ENCODE measurements around the gene NAPEPLD.

NAPEPLD gene

GRCh38 chr7:103143868-103144267 is 5.0 kb downstream of the NAPEPLD start:
- DNase-seq (ENCODE audit: low spot score) = no peak

GRCh38 chr7:103142494-103142893 is 6.4 kb downstream of the NAPEPLD start:
- DNase-seq (ENCODE audit: low spot score) = no peak

- DNase-seq (ENCODE audit: low spot score) = no peak
Measured at GRCh38 chr7:103141753-103142404, 7.0 kb downstream of the NAPEPLD start.

GRCh38 chr7:103140685-103141084 is 8.2 kb downstream of the NAPEPLD start:
- no peak for DNase-seq (ENCODE audit: low spot score)

- DNase-seq (ENCODE audit: low spot score) = no peak
Measured at GRCh38 chr7:103140061-103140460, 8.8 kb downstream of the NAPEPLD start.

- DNase-seq (ENCODE audit: low spot score) = no peak
Measured at GRCh38 chr7:103134836-103135554, 13.9 kb downstream of the NAPEPLD start.

GRCh38 chr7:103132995-103133688 is 15.8 kb downstream of the NAPEPLD start:
- no peak for DNase-seq (ENCODE audit: low spot score)

GRCh38 chr7:103130901-103131624 is 17.8 kb downstream of the NAPEPLD start:
- DNase-seq (ENCODE audit: low spot score) = no peak

GRCh38 chr7:103129702-103130549 is 19.0 kb downstream of the NAPEPLD start:
- no peak for DNase-seq (ENCODE audit: low spot score)

- DNase-seq (ENCODE audit: low spot score) = no peak
Measured at GRCh38 chr7:103127006-103127405, 21.9 kb downstream of the NAPEPLD start.

GRCh38 chr7:103124429-103124979 is 24.4 kb downstream of the NAPEPLD start:
- DNase-seq (ENCODE audit: low spot score) = no peak

- DNase-seq (ENCODE audit: low spot score) = no peak
Measured at GRCh38 chr7:103123529-103123928, 25.4 kb downstream of the NAPEPLD start.

GRCh38 chr7:103121641-103122040 is 27.3 kb downstream of the NAPEPLD start:
- no peak for DNase-seq (ENCODE audit: low spot score)

- no peak for DNase-seq (ENCODE audit: low spot score)
Measured at GRCh38 chr7:103120362-103120761, 28.5 kb downstream of the NAPEPLD start.

- DNase-seq (ENCODE audit: low spot score) = no peak
Measured at GRCh38 chr7:103119791-103120291, 29.1 kb downstream of the NAPEPLD start.

GRCh38 chr7:103117465-103117864 is 31.4 kb downstream of the NAPEPLD start:
- DNase-seq (ENCODE audit: low spot score) = no peak

GRCh38 chr7:103116991-103117390 is 31.9 kb downstream of the NAPEPLD start:
- DNase-seq (ENCODE audit: low spot score) = no peak

GRCh38 chr7:103116511-103116910 is 32.4 kb downstream of the NAPEPLD start:
- no peak for DNase-seq (ENCODE audit: low spot score)

GRCh38 chr7:103115771-103116170 is 33.1 kb downstream of the NAPEPLD start:
- no peak for DNase-seq (ENCODE audit: low spot score)

GRCh38 chr7:103114576-103115008 is 34.3 kb downstream of the NAPEPLD start:
- DNase-seq (ENCODE audit: low spot score) = no peak

- DNase-seq (ENCODE audit: low spot score) = no peak
Measured at GRCh38 chr7:103113164-103113563, 35.7 kb downstream of the NAPEPLD start.
